Activated naive CD4-positive, alpha-beta T cell treated with anti-CD3 and anti-CD28 coated beads, Interleukin-2, amount 50 U/mL, for 72 hours (primary cell): ENCODE results near the gene PPP4C. TPM values are rescaled to one million over a fixed set of nuclear protein-coding genes. Genes with fewer than 3 reads are reported as not detected.

Experiments
- ATAC-seq, 2 donors: fragments of 150-1000 bp; cut with Tn5 transposase; 2 replicates each; pipeline ENCODE4 v1.10.0; 2021; ENCODE audit warnings: mild to moderate bottlenecking in 2 of 2, moderate library complexity in 2 of 2
- DNase-seq, 2 donors: peaks; one replicate each; pipeline ENCODE4 v3.0.0; 2021 to 2022; ENCODE audit warnings: low spot score in 2 of 2
- H3K27ac Mint-ChIP-seq, 2 donors: one replicate each; pipeline ENCODE4 v1.8.0; 2022; ENCODE audit warnings: mild to moderate bottlenecking in 2 of 2, mixed read lengths in 2 of 2
- H3K36me3 Mint-ChIP-seq, 2 donors: one replicate each; pipeline ENCODE4 v1.8.0; 2022; ENCODE audit warnings: mixed read lengths in 2 of 2
- H3K9me3 Mint-ChIP-seq, 2 donors: one replicate each; pipeline ENCODE4 v1.8.0; 2022; ENCODE audit warnings: mixed read lengths in 2 of 2
- total RNA-seq, 2 donors: library from RNA; stranded (reverse); gene quantifications; one replicate each; pipeline ENCODE4 v1.2.3, GENCODE V29; 2022

The PPP4C gene
- total RNA-seq, 2 donors from 2014 or later: 130 to 136 TPM

- Mint-ChIP-seq H3K9me3 (no peaks in the 10 kb centered on the region), H3K36me3 (peaks cover 49 to 58% of the 10 kb centered on the region in 2 donors)
Measured at GRCh38 chr16:30067584-30067916, 8.2 kb upstream of the PPP4C start.

GRCh38 chr16:30068333-30068732, 7.5 kb upstream of the PPP4C start:
- ATAC-seq: no peak
- Mint-ChIP-seq H3K9me3 (no peaks in the 10 kb centered on the region), H3K36me3 (peaks cover 49 to 58% of the 10 kb centered on the region in 2 donors), H3K27ac (peak overlapping the region; percentile 20 to 91)
- DNase-seq: no peak

More at GRCh38 chr16:30067584-30067916, 8.2 kb upstream of the PPP4C start:
- DNase-seq (no peak), ATAC-seq (no peak)
- peak overlapping the region; percentile 92 to 98 for H3K27ac Mint-ChIP-seq

- Mint-ChIP-seq H3K27ac (peak overlapping the region; percentile 41 to 85), H3K36me3 (peaks cover 46 to 55% of the 10 kb centered on the region in 2 donors), H3K9me3 (no peaks in the 10 kb centered on the region)
- ATAC-seq: no peak
- peak in 1 of 2 donors; percentile 54 for DNase-seq
Measured at GRCh38 chr16:30068750-30069610, 6.8 kb upstream of the PPP4C start.

GRCh38 chr16:30069611-30070462, 6.0 kb upstream of the PPP4C start:
- Mint-ChIP-seq H3K27ac (peak overlapping the region; percentile 41 to 85), H3K36me3 (peaks cover 38 to 50% of the 10 kb centered on the region in 2 donors), H3K9me3 (no peaks in the 10 kb centered on the region)
- no peak for ATAC-seq
- no peak for DNase-seq

- Mint-ChIP-seq H3K27ac (peak overlapping the region in 1 of 2 donors; percentile 65), H3K36me3 (peaks cover 34 to 45% of the 10 kb centered on the region in 2 donors), H3K9me3 (no peaks in the 10 kb centered on the region)
- DNase-seq: no peak
- ATAC-seq: no peak
Measured at GRCh38 chr16:30070490-30070889, 5.3 kb upstream of the PPP4C start.

- H3K36me3 Mint-ChIP-seq: peaks cover 26 to 27% of the 10 kb centered on the region in 2 donors
- H3K9me3 Mint-ChIP-seq: no peaks in the 10 kb centered on the region
- ATAC-seq: peak; percentile 9 to 10
- DNase-seq: no peak
- H3K27ac Mint-ChIP-seq: peak overlapping the region; percentile 91 to 97
Measured at GRCh38 chr16:30076276-30076791, 540 bp downstream of the PPP4C start.

- peaks cover 27 to 33% of the 10 kb centered on the region in 2 donors for H3K36me3 Mint-ChIP-seq
- H3K9me3 Mint-ChIP-seq: no peaks in the 10 kb centered on the region
- ATAC-seq: peak in 1 of 2 donors; percentile 15
- no peak for DNase-seq
- H3K27ac Mint-ChIP-seq: peak overlapping the region; percentile 23 to 91
Measured at GRCh38 chr16:30077656-30078055, 1.9 kb downstream of the PPP4C start.

- DNase-seq (no peak), ATAC-seq (no peak)
- Mint-ChIP-seq H3K9me3 (no peaks in the 10 kb centered on the region), H3K27ac (no peak overlapping the region), H3K36me3 (peaks cover 27 to 33% of the 10 kb centered on the region in 2 donors)
Measured at GRCh38 chr16:30078744-30079143, 3.0 kb downstream of the PPP4C start.

- Mint-ChIP-seq H3K9me3 (no peaks in the 10 kb centered on the region), H3K27ac (no peak overlapping the region), H3K36me3 (peaks cover 27 to 33% of the 10 kb centered on the region in 2 donors)
- DNase-seq (no peak), ATAC-seq (no peak)
Measured at GRCh38 chr16:30079480-30079879, 3.7 kb downstream of the PPP4C start.

- Mint-ChIP-seq H3K27ac (peak overlapping the region; percentile 40 to 79), H3K36me3 (peaks cover 12 to 16% of the 10 kb centered on the region in 2 donors)
- DNase-seq: no peak
Measured at GRCh38 chr16:30082545-30083090, 6.8 kb downstream of the PPP4C start.

GRCh38 chr16:30083216-30084055, 7.6 kb downstream of the PPP4C start:
- Mint-ChIP-seq H3K9me3 (no peaks in the 10 kb centered on the region), H3K27ac (peak overlapping the region; percentile 40 to 52), H3K36me3 (peaks cover 7 to 19% of the 10 kb centered on the region in 2 donors)
- no peak for ATAC-seq
- no peak for DNase-seq

More at GRCh38 chr16:30082545-30083090, 6.8 kb downstream of the PPP4C start:
- no peak for ATAC-seq
- H3K9me3 Mint-ChIP-seq: no peaks in the 10 kb centered on the region

GRCh38 chr16:30084096-30084815, 8.5 kb downstream of the PPP4C start:
- Mint-ChIP-seq H3K27ac (peak overlapping the region in 1 of 2 donors; percentile 37), H3K9me3 (no peaks in the 10 kb centered on the region), H3K36me3 (peaks cover 7 to 18% of the 10 kb centered on the region in 2 donors)
- DNase-seq (no peak), ATAC-seq (no peak)

- Mint-ChIP-seq H3K27ac (no peak overlapping the region), H3K9me3 (no peaks in the 10 kb centered on the region), H3K36me3 (peaks cover 7 to 13% of the 10 kb centered on the region in 2 donors)
- no peak for DNase-seq
- no peak for ATAC-seq
Measured at GRCh38 chr16:30084816-30085159, 9.0 kb downstream of the PPP4C start.

GRCh38 chr16:30085247-30085646, 9.5 kb downstream of the PPP4C start:
- ATAC-seq (no peak), DNase-seq (no peak)
- no peak overlapping the region for H3K27ac Mint-ChIP-seq
- no peaks in the 10 kb centered on the region for H3K9me3 Mint-ChIP-seq
- peaks cover 7 to 11% of the 10 kb centered on the region in 2 donors for H3K36me3 Mint-ChIP-seq

- DNase-seq: no peak
- Mint-ChIP-seq H3K27ac (no peak overlapping the region), H3K36me3 (peaks cover 7 to 11% of the 10 kb centered on the region in 2 donors), H3K9me3 (no peaks in the 10 kb centered on the region)
- no peak for ATAC-seq
Measured at GRCh38 chr16:30085820-30086219, 10.0 kb downstream of the PPP4C start.
